GM12873 (cell line): ENCODE measurements around the gene RTL10.

ENCODE experiments used
- TF ChIP-seq, protein P1 (sequence below): IDR thresholded peaks from 2 replicates; pipeline ENCODE4 v1.5.1; 2012; ENCODE audit warnings: low read depth, mild to moderate bottlenecking, moderate library complexity, low read length, control low read depth; ENCODE audit not compliant: insufficient read depth; ENCODE audit errors: missing control alignments

RTL10 gene

GRCh38 chr22:19887256-19887985, 32.7 kb upstream of the RTL10 start:
- TF ChIP-seq, protein P1, sequence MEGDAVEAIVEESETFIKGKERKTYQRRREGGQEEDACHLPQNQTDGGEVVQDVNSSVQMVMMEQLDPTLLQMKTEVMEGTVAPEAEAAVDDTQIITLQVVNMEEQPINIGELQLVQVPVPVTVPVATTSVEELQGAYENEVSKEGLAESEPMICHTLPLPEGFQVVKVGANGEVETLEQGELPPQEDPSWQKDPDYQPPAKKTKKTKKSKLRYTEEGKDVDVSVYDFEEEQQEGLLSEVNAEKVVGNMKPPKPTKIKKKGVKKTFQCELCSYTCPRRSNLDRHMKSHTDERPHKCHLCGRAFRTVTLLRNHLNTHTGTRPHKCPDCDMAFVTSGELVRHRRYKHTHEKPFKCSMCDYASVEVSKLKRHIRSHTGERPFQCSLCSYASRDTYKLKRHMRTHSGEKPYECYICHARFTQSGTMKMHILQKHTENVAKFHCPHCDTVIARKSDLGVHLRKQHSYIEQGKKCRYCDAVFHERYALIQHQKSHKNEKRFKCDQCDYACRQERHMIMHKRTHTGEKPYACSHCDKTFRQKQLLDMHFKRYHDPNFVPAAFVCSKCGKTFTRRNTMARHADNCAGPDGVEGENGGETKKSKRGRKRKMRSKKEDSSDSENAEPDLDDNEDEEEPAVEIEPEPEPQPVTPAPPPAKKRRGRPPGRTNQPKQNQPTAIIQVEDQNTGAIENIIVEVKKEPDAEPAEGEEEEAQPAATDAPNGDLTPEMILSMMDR, result no peak

GRCh38 chr22:19886605-19887255, 32.1 kb upstream of the RTL10 start:
- TF ChIP-seq, protein P1, result no peak

GRCh38 chr22:19885841-19886592, 31.3 kb upstream of the RTL10 start:
- TF ChIP-seq, protein P1, result no peak

DNA sequence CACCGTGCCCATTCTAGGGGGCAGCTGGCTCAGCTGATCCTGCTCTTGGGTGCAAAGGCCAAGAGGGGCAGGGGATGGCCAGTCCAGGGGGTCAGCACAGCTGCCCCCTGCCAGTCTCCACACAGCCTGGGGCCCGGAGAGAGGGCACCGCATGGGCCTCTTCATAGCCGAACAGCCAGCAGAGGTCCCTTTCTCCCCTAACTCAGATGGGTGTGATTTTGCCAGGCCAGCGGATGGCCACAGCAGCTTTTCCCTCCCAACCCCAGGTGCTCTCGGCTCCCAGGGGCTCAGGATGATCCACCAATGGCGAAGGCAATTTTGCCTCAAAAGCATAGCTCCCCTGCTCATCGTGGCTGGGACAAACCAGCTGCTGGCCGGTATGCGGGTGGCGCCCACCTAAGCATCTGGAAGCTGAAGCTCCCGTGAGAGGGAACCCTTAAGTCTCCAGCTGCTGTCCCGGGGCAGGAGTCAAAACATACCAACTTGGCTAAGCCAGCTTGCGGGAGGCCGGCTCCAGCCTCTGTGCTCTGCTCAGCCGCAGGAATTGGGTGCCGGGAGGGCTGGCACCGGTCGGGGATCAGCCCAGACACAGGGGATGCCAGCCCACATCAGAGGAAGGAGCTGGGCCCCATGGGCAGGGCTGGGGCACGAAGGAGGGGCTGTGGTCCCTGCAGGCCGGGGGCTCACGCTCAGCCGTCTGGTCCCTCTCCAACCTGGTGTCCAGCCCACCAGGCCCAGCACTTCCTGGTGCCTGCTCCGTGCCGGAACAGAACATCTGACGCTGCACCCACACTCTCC, 30.5 kb upstream of the RTL10 start:
- TF ChIP-seq, protein P1, result no peak

- TF ChIP-seq, protein P1, result no peak
These were observed 29.7 kb upstream of the RTL10 start for GRCh38 chr22:19884161-19884953.

- TF ChIP-seq, protein P1, result no peak
These were observed 28.0 kb upstream of the RTL10 start for GRCh38 chr22:19882446-19883381.
